Osteoblast (primary cell): ENCODE results near the gene NDUFA13. TPM values are rescaled to one million over a fixed set of nuclear protein-coding genes. Genes with fewer than 3 reads are reported as not detected.

Experiments used
- DNase-seq: peaks from one replicate; pipeline ENCODE4 v3.0.0; 2011; ENCODE audit warnings: low spot score, mixed read lengths; ENCODE audit not compliant: insufficient read length; ENCODE audit errors: missing footprints
- H2AFZ ChIP-seq: 2 replicates; pipeline ENCODE4 v1.6.0; 2011; ENCODE audit warnings: mild to moderate bottlenecking, low read length
- H3K27ac ChIP-seq: 2 replicates; pipeline ENCODE4 v1.5.1; 2011; ENCODE audit warnings: mild to moderate bottlenecking, low read depth, low read length, moderate library complexity
- H3K27me3 ChIP-seq: 2 replicates; pipeline ENCODE4 v1.6.0; 2012; ENCODE audit warnings: mild to moderate bottlenecking, control low read depth, inconsistent platforms, low read length, moderate library complexity; ENCODE audit not compliant: insufficient read depth
- H3K36me3 ChIP-seq: 2 replicates; pipeline ENCODE4 v1.5.1; 2011; ENCODE audit warnings: mild to moderate bottlenecking, low read length, control low read depth, moderate library complexity; ENCODE audit not compliant: insufficient read depth
- H3K4me1 ChIP-seq: 2 replicates; pipeline ENCODE4 v1.5.1; 2011; ENCODE audit warnings: mild to moderate bottlenecking, low read length, control low read depth, moderate library complexity; ENCODE audit not compliant: insufficient read depth
- H3K4me2 ChIP-seq: 2 replicates; pipeline ENCODE4 v1.6.0; 2011; ENCODE audit warnings: mild to moderate bottlenecking, low read length; ENCODE audit not compliant: insufficient read depth
- H3K4me3 ChIP-seq: fragments of 200-600 bp; sonication (generic); 3 replicates; pipeline ENCODE4 v1.5.1; 2012; ENCODE audit warnings: mild to moderate bottlenecking, low read length, inconsistent platforms; ENCODE audit not compliant: insufficient read depth
- H3K79me2 ChIP-seq: 2 replicates; pipeline ENCODE4 v1.6.0; 2012; ENCODE audit warnings: mild to moderate bottlenecking, low read length, control low read depth, inconsistent platforms; ENCODE audit not compliant: insufficient read depth
- H3K9me3 ChIP-seq: 2 replicates; pipeline ENCODE4 v1.5.1; 2011; ENCODE audit warnings: low read depth, low read length, control low read depth
- H4K20me1 ChIP-seq: 2 replicates; pipeline ENCODE4 v1.6.0; 2012; ENCODE audit warnings: mild to moderate bottlenecking, low read length, control low read depth; ENCODE audit not compliant: insufficient read depth
- CTCF ChIP-seq: IDR thresholded peaks from 2 replicates; pipeline ENCODE4 v1.5.1; 2011; ENCODE audit warnings: mild to moderate bottlenecking, low read depth, low read length, moderate library complexity; ENCODE audit errors: extremely low read depth
- total RNA-seq: library from RNA; depleted of rRNA; stranded (reverse); fragments of >200 nt; gene quantifications from 2 replicates; pipeline ENCODE4 v1.2.3, GENCODE V29; 2012

The NDUFA13 gene
- total RNA-seq, 1 donor = 160 TPM

DNA sequence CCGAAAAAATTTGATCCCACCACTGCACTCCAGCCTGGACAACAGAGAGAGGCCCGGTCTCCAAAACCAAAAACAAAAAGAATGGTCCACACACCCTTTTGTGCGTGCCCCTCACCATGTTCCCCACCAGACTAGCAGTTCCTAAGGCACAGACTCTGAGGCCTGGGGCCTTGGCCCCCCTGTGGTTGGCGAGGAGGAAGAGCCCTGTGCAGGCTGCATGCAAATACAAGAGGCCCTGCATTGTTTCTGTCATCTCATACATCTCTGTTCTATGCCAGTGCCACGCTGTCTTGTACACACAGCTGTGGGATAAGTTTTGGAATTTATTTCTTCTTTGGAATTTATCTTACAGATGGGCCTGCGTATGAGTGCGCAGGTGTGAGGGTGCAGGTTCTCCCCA is 8.0 kb downstream of the NDUFA13 start:
- Histone ChIP-seq H3K4me1 (no peaks in the 10 kb centered on the region), H3K4me2 (no peak overlapping the region), H3K79me2 (peaks cover 60% of the 10 kb centered on the region), H4K20me1 (peaks cover 42% of the 10 kb centered on the region), H3K27me3 (no peaks in the 10 kb centered on the region), H3K9me3 (no peaks in the 10 kb centered on the region), H3K4me3 (no peak overlapping the region), H3K36me3 (peaks cover 27% of the 10 kb centered on the region), H3K27ac (no peak overlapping the region), H2AFZ (no peak overlapping the region)
- TF ChIP-seq CTCF = no peak
- DNase-seq = peak; percentile 76

DNA sequence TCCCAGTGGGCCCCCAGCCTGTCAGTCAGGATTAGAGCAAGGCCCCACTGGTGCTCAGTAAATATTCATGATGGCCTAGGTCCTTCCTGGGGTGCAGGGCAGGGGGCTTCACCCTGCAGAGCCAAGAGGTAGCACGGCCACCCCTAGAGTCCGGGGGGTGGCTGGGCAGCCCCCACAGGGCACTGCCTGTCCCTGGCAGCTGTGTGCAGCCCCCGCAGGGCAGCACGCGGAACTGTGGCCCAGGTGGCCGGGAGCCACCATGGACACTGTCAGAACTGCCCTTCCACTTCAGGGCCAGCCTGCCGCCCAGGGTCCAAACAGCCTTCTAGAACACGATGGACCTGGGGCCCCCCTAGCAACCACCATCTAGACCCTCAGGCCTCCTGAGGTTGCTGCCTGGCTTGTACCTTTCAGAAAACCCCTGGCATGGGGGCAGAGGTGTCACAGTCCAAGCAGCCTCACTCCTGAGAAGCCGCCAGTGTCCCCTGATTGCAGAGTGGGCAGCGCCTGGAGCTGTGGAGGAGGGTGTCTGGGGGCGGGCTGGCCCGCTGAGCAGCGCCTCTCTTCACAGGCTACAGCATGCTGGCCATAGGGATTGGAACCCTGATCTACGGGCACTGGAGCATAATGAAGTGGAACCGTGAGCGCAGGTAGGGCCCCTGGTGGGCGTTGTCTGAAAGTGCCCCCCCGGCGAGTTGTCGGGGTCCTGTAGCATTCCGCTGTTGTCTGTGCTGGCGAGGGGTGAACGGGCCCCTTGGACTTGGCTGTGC is 9.8 kb downstream of the NDUFA13 start:
- H3K27ac ChIP-seq = no peak overlapping the region
- H3K4me2 ChIP-seq = no peak overlapping the region
- H3K9me3 ChIP-seq = no peaks in the 10 kb centered on the region
- H3K36me3 ChIP-seq = peaks cover 12% of the 10 kb centered on the region
- no peak overlapping the region for H3K4me3 ChIP-seq
- TF ChIP-seq CTCF = no peak
- peaks cover 36% of the 10 kb centered on the region for H4K20me1 ChIP-seq
- H2AFZ ChIP-seq = no peak overlapping the region
- H3K27me3 ChIP-seq = no peaks in the 10 kb centered on the region
- peak; percentile 71 for DNase-seq
- peaks cover 5% of the 10 kb centered on the region for H3K4me1 ChIP-seq
- peaks cover 43% of the 10 kb centered on the region for H3K79me2 ChIP-seq

DNA sequence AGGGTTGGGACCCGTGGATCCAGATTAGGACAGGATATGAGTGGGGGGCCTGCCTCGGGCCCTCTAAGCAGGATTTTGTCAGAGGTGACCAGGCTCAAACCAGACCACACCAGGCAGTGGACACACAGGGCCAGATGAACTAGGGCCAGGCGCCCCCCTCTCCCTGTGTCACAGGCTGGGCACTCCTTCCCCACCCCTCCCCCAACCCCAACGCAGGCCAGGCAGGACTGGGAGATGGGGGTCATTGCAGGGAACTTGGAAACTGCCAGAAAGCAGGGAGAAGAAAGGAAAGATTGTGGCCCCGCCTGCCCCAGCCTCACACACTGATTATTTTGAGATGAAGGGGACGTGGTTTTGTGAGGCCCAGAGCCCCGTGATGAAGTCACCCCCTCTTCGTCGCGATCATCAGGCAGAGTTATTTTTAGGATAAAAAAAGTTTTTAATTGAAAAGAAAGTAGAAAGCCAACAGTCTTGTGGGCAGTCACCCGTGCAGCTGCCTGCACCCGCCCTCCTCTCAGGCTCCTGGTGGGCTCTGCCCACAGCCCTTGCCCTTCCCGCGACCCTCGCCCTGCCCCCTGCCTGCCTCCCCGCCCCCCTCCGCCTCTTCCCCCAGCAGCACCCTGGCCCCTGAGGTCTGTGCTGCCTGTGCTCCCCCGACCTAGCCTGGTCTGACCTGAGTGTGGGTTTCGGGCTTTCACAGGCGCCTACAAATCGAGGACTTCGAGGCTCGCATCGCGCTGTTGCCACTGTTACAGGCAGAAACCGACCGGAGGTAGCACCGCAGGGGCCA is 10.8 kb downstream of the NDUFA13 start:
- no peak overlapping the region for H3K4me3 ChIP-seq
- DNase-seq = peak; percentile 83
- TF ChIP-seq CTCF = no peak
- peaks cover 6% of the 10 kb centered on the region for H3K4me1 ChIP-seq
- no peak overlapping the region for H3K4me2 ChIP-seq
- H3K79me2 ChIP-seq = peaks cover 36% of the 10 kb centered on the region
- no peaks in the 10 kb centered on the region for H3K9me3 ChIP-seq
- no peak overlapping the region for H2AFZ ChIP-seq
- H3K27ac ChIP-seq = no peak overlapping the region
- H4K20me1 ChIP-seq = peaks cover 36% of the 10 kb centered on the region
- peaks cover 10% of the 10 kb centered on the region for H3K36me3 ChIP-seq
- H3K27me3 ChIP-seq = no peaks in the 10 kb centered on the region

GRCh38 chr19:19527371-19527656 is 11.3 kb downstream of the NDUFA13 start:
- DNase-seq = peak; percentile 52
- Histone ChIP-seq H3K9me3 (no peaks in the 10 kb centered on the region), H3K27ac (no peak overlapping the region), H3K79me2 (peaks cover 32% of the 10 kb centered on the region), H3K4me3 (no peak overlapping the region), H2AFZ (no peak overlapping the region), H3K4me2 (no peak overlapping the region), H3K4me1 (peaks cover 9% of the 10 kb centered on the region), H3K27me3 (no peaks in the 10 kb centered on the region), H3K36me3 (peaks cover 10% of the 10 kb centered on the region), H4K20me1 (peaks cover 36% of the 10 kb centered on the region)
- TF ChIP-seq CTCF = no peak
